B cell (primary cell): ENCODE data around the gene ARHGAP32. TPM values are rescaled to one million over a fixed set of nuclear protein-coding genes. Genes with fewer than 3 reads are reported as not detected.

Experiments
- ATAC-seq: fragments of 200-7000 bp; cut with Tn5 transposase; one replicate; pipeline ENCODE4 v1.10.0; 2021; ENCODE audit warnings: low read depth, mild to moderate bottlenecking, moderate number of reproducible peaks, moderate library complexity
- CTCF ChIA-PET: fragments of 350-600 bp; sonication (Branson Sonifier 250); formaldehyde crosslinking; loops from one replicate; lab custom pipeline; 2021; ENCODE audit warnings: antibody characterized with exemption, inconsistent platforms; lab: Charles Lee
- POLR2A ChIA-PET: fragments of 350-600 bp; sonication (Branson Sonifier 250); formaldehyde crosslinking; loops from one replicate; lab custom pipeline; 2021; ENCODE audit warnings: antibody characterized with exemption; lab: Charles Lee
- DNase-seq: peaks from one replicate; pipeline ENCODE4 v3.0.0; 2013
- H2AFZ ChIP-seq: 2 replicates; pipeline ENCODE4 v1.6.1; 2012; ENCODE audit warnings: mild to moderate bottlenecking, low read depth, low read length; ENCODE audit not compliant: insufficient read depth, poor library complexity, severe bottlenecking
- H3K27ac ChIP-seq, 2 donors: 1 replicate in 1 of 2; 2 replicates in 1 of 2; pipeline ENCODE4 v1.5.1; 2012 to 2013; ENCODE audit warnings: low read length in 2 of 2, mild to moderate bottlenecking in 2 of 2, moderate library complexity in 1 of 2
- H3K27me3 ChIP-seq, 4 experiments: fragments of 200-600 bp in 1 of 4; sonication (generic) in 1 of 4; replicated peaks in 1 of 4; 1 replicate in 2 of 4; 2 replicates in 2 of 4; pipeline versions ENCODE4 v1.6.1 to v1.7.0; 2013 to 2016; ENCODE audit warnings: low read length in 3 of 4, mild to moderate bottlenecking in 2 of 4, mixed read lengths in 1 of 4, moderate library complexity in 1 of 4; ENCODE audit not compliant: insufficient read depth in 4 of 4, control insufficient read depth in 3 of 4; ENCODE audit errors: control extremely low read depth in 1 of 4
- H3K36me3 ChIP-seq, 2 experiments: replicated peaks in 1 of 2; 1 replicate in 1 of 2; 2 replicates in 1 of 2; pipeline versions ENCODE4 v1.6.1 to v1.7.1; 2013; ENCODE audit warnings: low read length in 1 of 2; ENCODE audit not compliant: insufficient read depth in 2 of 2, control insufficient read depth in 1 of 2; ENCODE audit errors: control extremely low read depth in 1 of 2, extremely low read depth in 1 of 2
- H3K4me1 ChIP-seq, 2 donors: fragments of 200-600 bp in 1 of 2; sonication (generic) in 1 of 2; 1 replicate in 1 of 2; 2 replicates in 1 of 2; pipeline versions ENCODE4 v1.5.1 to v1.6.1; 2013 to 2017; ENCODE audit warnings: low read length in 2 of 2; ENCODE audit not compliant: control insufficient read depth in 2 of 2, insufficient read depth in 2 of 2
- H3K4me2 ChIP-seq: replicated peaks from 2 replicates; pipeline ENCODE3; 2012; ENCODE audit warnings: mild to moderate bottlenecking, low read depth, low read length; ENCODE audit not compliant: poor library complexity, severe bottlenecking
- H3K4me3 ChIP-seq, 5 experiments: fragments of 200-600 bp in 1 of 5; sonication (generic) in 1 of 5; 1 replicate in 3 of 5; 2 replicates in 2 of 5; pipeline versions ENCODE4 v1.5.1 to v1.7.0; 2011 to 2016; ENCODE audit warnings: low read length in 4 of 5, mild to moderate bottlenecking in 4 of 5, low read depth in 2 of 5, control low read depth in 1 of 5, moderate library complexity in 1 of 5; ENCODE audit not compliant: insufficient read depth in 1 of 5; ENCODE audit errors: control extremely low read depth in 1 of 5, extremely low read depth in 1 of 5
- H3K79me2 ChIP-seq: fragments of 200-600 bp; sonication (generic); one replicate; pipeline ENCODE4 v1.6.0; 2016; ENCODE audit warnings: low read length; ENCODE audit not compliant: control insufficient read depth, insufficient read depth
- H3K9ac ChIP-seq: fragments of 200-600 bp; sonication (generic); 2 replicates; pipeline ENCODE4 v1.6.1; 2017; ENCODE audit warnings: mild to moderate bottlenecking, low read length, moderate library complexity
- H3K9me3 ChIP-seq, 3 donors: one replicate each; pipeline versions ENCODE4 v1.6.1 to v1.7.1; 2013; ENCODE audit warnings: low read length in 2 of 3; ENCODE audit not compliant: control insufficient read depth in 2 of 3, insufficient read depth in 1 of 3; ENCODE audit errors: control extremely low read depth in 1 of 3
- H4K20me1 ChIP-seq: 2 replicates; pipeline ENCODE4 v1.6.0; 2012; ENCODE audit warnings: mild to moderate bottlenecking, low read length; ENCODE audit not compliant: insufficient read depth, control insufficient read depth, poor library complexity, severe bottlenecking
- H3K27ac Mint-ChIP-seq: one replicate; pipeline ENCODE4 v1.8.0; 2021; ENCODE audit warnings: mixed read lengths
- H3K27me3 Mint-ChIP-seq: one replicate; pipeline ENCODE4 v1.8.0; 2021; ENCODE audit warnings: mixed read lengths
- H3K4me1 Mint-ChIP-seq: one replicate; pipeline ENCODE4 v1.8.0; 2021; ENCODE audit warnings: mixed read lengths
- H3K4me3 Mint-ChIP-seq: one replicate; pipeline ENCODE4 v1.8.0; 2021; ENCODE audit warnings: mixed read lengths
- H3K9me3 Mint-ChIP-seq: one replicate; pipeline ENCODE4 v1.8.0; 2022; ENCODE audit warnings: mixed read lengths; ENCODE audit not compliant: insufficient read depth
- CTCF ChIP-seq: fragments of 200-600 bp; IDR thresholded peaks from one replicate; pipeline ENCODE4 v1.8.0; 2022; ENCODE audit warnings: antibody characterized with exemption, mild to moderate bottlenecking
- EZH2 ChIP-seq: IDR thresholded peaks from 2 replicates; pipeline ENCODE4 v1.6.1; 2012; ENCODE audit warnings: borderline replicate concordance, low read depth, mild to moderate bottlenecking, moderate library complexity, low read length; ENCODE audit not compliant: insufficient read depth, poor library complexity, severe bottlenecking
- WGBS: methylation state at CpG from one replicate; pipeline ENCODE4 v1.1.5; 2013; ENCODE audit warnings: missing lambda C conversion rate; ENCODE audit not compliant: insufficient coverage; 5-methylcytosine and 5-hydroxymethylcytosine counted together
- intact Hi-C: fragments of 100-400 bp; cut with micrococcal nuclease; formaldehyde crosslinking; loops from one replicate; pipeline ENCODE4 v1.10.0; 2022
- polyA plus RNA-seq: library from polyadenylated mRNA; depleted of rRNA; stranded (reverse); fragments of >200 nt; gene quantifications from 2 replicates; pipeline ENCODE4 v1.2.3, GENCODE V29; 2012
- total RNA-seq, 2 donors: library from RNA; stranded (reverse); fragments of 120-200 nt in 1 of 2; gene quantifications; 1 replicate in 1 of 2; 2 replicates in 1 of 2; pipeline versions ENCODE4 v1.2.3 to v1.2.4, GENCODE V29; 2013 to 2022

The ARHGAP32 gene
- total and polyA plus RNA-seq, 2 donors (not counting 1 experiment from before 2014, with no cell fraction given), result 4.4 to 10.6 TPM

DNA sequence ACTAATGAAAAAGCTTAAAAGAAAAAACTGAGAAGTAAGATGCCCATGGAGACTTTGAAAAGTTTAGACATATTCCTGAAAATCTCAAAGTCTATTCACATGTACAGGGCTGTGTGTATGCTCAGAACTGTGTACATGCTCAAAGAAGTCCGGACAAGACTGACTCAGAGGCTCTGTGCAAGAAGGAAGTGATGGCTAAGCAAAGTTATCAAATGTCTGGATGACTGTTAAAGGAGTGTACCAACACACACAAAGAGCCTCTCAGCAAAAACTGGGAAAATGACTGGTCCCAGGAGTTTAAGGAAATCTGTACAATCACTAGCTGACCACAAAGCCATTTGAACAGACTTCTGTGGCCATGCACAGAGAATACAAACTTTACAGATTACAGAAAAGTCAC lies 33.1 kb upstream of the ARHGAP32 start:
- DNase-seq (no peak), ATAC-seq (no peak)
- Histone ChIP-seq H3K4me2 (no peak overlapping the region), H3K4me3 (no peak overlapping the region), H2AFZ (no peak overlapping the region), H3K4me1 (no peaks in the 10 kb centered on the region), H3K9ac (no peak overlapping the region), H3K27me3 (no peaks in the 10 kb centered on the region), H4K20me1 (no peaks in the 10 kb centered on the region), H3K9me3 (peaks cover 0 to 17% (median 14%) of the 10 kb centered on the region in 3 donors), H3K27ac (no peak overlapping the region), H3K36me3 (no peaks in the 10 kb centered on the region), H3K79me2 (peaks cover 15% of the 10 kb centered on the region)
- TF ChIP-seq CTCF, result no peak
- TF ChIP-seq EZH2, result no peak
- H3K27me3 Mint-ChIP-seq, result no peaks in the 10 kb centered on the region
- ChIA-PET CTCF (no interaction called here), POLR2A (no interaction called here)
- no peaks in the 10 kb centered on the region for H3K4me1 Mint-ChIP-seq
- H3K4me3 Mint-ChIP-seq, result no peak overlapping the region
- H3K9me3 Mint-ChIP-seq, result peaks cover 8% of the 10 kb centered on the region
- intact Hi-C loops, result no loop called here
- no peak overlapping the region for H3K27ac Mint-ChIP-seq
- no CpG with 5 or more reads among the region's 1 CpG for WGBS

GRCh38 chr11:129224538-129224937 lies 32.4 kb upstream of the ARHGAP32 start:
- Histone ChIP-seq H4K20me1 (no peaks in the 10 kb centered on the region), H3K9ac (no peak overlapping the region), H3K9me3 (peaks cover 0 to 17% (median 14%) of the 10 kb centered on the region in 3 donors), H3K4me1 (no peaks in the 10 kb centered on the region), H3K4me2 (no peak overlapping the region), H3K79me2 (peaks cover 15% of the 10 kb centered on the region), H3K27me3 (no peaks in the 10 kb centered on the region), H3K36me3 (no peaks in the 10 kb centered on the region), H3K4me3 (no peak overlapping the region), H3K27ac (no peak overlapping the region), H2AFZ (no peak overlapping the region)
- intact Hi-C loops, result no loop called here
- no peak for DNase-seq
- 86% methylated on average over 3 of the region's 3 CpGs for WGBS
- ChIA-PET CTCF (no interaction called here), POLR2A (no interaction called here)
- Mint-ChIP-seq H3K4me1 (no peaks in the 10 kb centered on the region), H3K27me3 (no peaks in the 10 kb centered on the region), H3K4me3 (no peak overlapping the region), H3K9me3 (peaks cover 8% of the 10 kb centered on the region), H3K27ac (no peak overlapping the region)
- ATAC-seq, result no peak
- TF ChIP-seq EZH2 (no peak), CTCF (no peak)
